ENCODE measurements around the gene TRIM41. TPM values are rescaled to one million over a fixed set of nuclear protein-coding genes. Genes with fewer than 3 reads are reported as not detected.
"Not testable (repeated sequence)": the region's sequence is repeated elsewhere in the genome, so short reads cannot be mapped to it uniquely, and the experiment has no call there.

The TRIM41 gene
- total RNA-seq, 4 donors from 2014 or later: 9.7 to 17.6 (median 12.1) TPM

GRCh38 chr5:181281077-181281983 lies 58.2 kb downstream of the TRIM41 start:
- WGBS, 2 donors (ENCODE audit: low coverage in 1 of 2): 86 to 90% methylated on average over 2 to 25 of the region's 40 CpGs
- H3K9me3 ChIP-seq: no peaks in the 10 kb centered on the region
- ATAC-seq: no peak

GRCh38 chr5:181281984-181282316 lies 58.9 kb downstream of the TRIM41 start:
- TF ChIP-seq, protein P1, sequence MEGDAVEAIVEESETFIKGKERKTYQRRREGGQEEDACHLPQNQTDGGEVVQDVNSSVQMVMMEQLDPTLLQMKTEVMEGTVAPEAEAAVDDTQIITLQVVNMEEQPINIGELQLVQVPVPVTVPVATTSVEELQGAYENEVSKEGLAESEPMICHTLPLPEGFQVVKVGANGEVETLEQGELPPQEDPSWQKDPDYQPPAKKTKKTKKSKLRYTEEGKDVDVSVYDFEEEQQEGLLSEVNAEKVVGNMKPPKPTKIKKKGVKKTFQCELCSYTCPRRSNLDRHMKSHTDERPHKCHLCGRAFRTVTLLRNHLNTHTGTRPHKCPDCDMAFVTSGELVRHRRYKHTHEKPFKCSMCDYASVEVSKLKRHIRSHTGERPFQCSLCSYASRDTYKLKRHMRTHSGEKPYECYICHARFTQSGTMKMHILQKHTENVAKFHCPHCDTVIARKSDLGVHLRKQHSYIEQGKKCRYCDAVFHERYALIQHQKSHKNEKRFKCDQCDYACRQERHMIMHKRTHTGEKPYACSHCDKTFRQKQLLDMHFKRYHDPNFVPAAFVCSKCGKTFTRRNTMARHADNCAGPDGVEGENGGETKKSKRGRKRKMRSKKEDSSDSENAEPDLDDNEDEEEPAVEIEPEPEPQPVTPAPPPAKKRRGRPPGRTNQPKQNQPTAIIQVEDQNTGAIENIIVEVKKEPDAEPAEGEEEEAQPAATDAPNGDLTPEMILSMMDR (IDR thresholded peaks at IDR 0.05): no peak
- no peak for TF ChIP-seq POLR2A (IDR thresholded peaks at IDR 0.05)
- TF ChIP-seq EP300 (IDR thresholded peaks at IDR 0.05): no peak
- TF ChIP-seq POLR2AphosphoS5 (IDR thresholded peaks at IDR 0.05): no peak
- H3K4me3 ChIP-seq: no peak overlapping the region
- no peak for ATAC-seq
- no peaks in the 10 kb centered on the region for H3K36me3 ChIP-seq
- no peak overlapping the region for H3K27ac ChIP-seq
- no peaks in the 10 kb centered on the region for H3K9me3 ChIP-seq
- H3K27me3 ChIP-seq: no peaks in the 10 kb centered on the region
- WGBS, 2 donors (ENCODE audit: low coverage in 1 of 2): 97 to 100% methylated on average over 1 to 6 of the region's 18 CpGs
- no peaks in the 10 kb centered on the region for H3K4me1 ChIP-seq

More at GRCh38 chr5:181281077-181281983, 58.2 kb downstream of the TRIM41 start:
- TF ChIP-seq POLR2A (IDR thresholded peaks at IDR 0.05) (no peak), EP300 (IDR thresholded peaks at IDR 0.05) (no peak), POLR2AphosphoS5 (IDR thresholded peaks at IDR 0.05) (no peak)
- Histone ChIP-seq H3K4me1 (no peaks in the 10 kb centered on the region), H3K36me3 (no peaks in the 10 kb centered on the region), H3K27ac (no peak overlapping the region), H3K27me3 (no peaks in the 10 kb centered on the region), H3K4me3 (no peak overlapping the region)

- not testable (repeated sequence) for H3K4me1 ChIP-seq, H3K9me3 ChIP-seq, H3K27ac ChIP-seq, H3K36me3 ChIP-seq, H3K27me3 ChIP-seq, ATAC-seq, H3K4me3 ChIP-seq
- 100% methylated on average over 1 of the region's 16 CpGs; no CpG with 5 or more reads in 1 of the 2 donors for WGBS, 2 donors (ENCODE audit: low coverage in 1 of 2)
Observed at GRCh38 chr5:181282415-181282814, 59.3 kb downstream of the TRIM41 start.

DNA sequence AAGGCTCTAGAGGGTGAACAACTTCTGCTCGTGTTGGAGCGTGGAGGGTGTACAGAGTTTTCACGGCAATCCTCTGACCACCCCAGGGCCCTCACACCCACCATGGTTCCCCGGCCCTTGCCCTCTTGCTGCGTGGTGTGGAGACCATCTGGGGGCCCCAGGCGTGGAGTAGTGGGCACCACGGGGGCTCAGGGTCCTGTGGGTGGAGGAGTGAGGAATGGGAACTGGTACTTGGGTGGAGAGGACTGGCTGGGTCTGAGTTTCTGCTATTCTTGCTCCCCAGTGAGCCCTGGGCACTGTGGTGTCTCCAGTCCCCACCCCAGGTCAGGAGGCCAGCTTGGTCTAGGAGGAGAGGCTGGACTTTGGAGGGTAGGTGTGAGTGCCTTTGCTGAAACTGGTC lies 59.8 kb downstream of the TRIM41 start:
- no peak for ATAC-seq
- no CpG with 5 or more reads among the region's 7 CpGs for WGBS, 2 donors (ENCODE audit: low coverage in 1 of 2)
- TF ChIP-seq, protein P1 (IDR thresholded peaks at IDR 0.05): no peak
- TF ChIP-seq POLR2AphosphoS5 (IDR thresholded peaks at IDR 0.05): no peak
- TF ChIP-seq POLR2A (IDR thresholded peaks at IDR 0.05): no peak
- no peak for TF ChIP-seq EP300 (IDR thresholded peaks at IDR 0.05)
- Histone ChIP-seq H3K4me1 (no peaks in the 10 kb centered on the region), H3K9me3 (no peaks in the 10 kb centered on the region), H3K27ac (no peak overlapping the region), H3K27me3 (no peaks in the 10 kb centered on the region), H3K4me3 (no peak overlapping the region), H3K36me3 (no peaks in the 10 kb centered on the region)

GRCh38 chr5:181283347-181283746 lies 60.3 kb downstream of the TRIM41 start:
- TF ChIP-seq, protein P1 (IDR thresholded peaks at IDR 0.05): no peak
- TF ChIP-seq EP300 (IDR thresholded peaks at IDR 0.05) (no peak), POLR2A (IDR thresholded peaks at IDR 0.05) (no peak), POLR2AphosphoS5 (IDR thresholded peaks at IDR 0.05) (no peak)
- Histone ChIP-seq H3K27ac (no peak overlapping the region), H3K4me3 (no peak overlapping the region), H3K9me3 (no peaks in the 10 kb centered on the region), H3K27me3 (no peaks in the 10 kb centered on the region), H3K4me1 (no peaks in the 10 kb centered on the region), H3K36me3 (no peaks in the 10 kb centered on the region)
- no peak for ATAC-seq
- WGBS, 2 donors (ENCODE audit: low coverage in 1 of 2): 80 to 100% methylated on average over 1 of the region's 13 CpGs
